ENCODE results near the gene NRP1. TPM values are rescaled to one million over a fixed set of nuclear protein-coding genes. Genes with fewer than 3 reads are reported as not detected.

The NRP1 gene
- total and polyA plus RNA-seq, 2 of the 8 experiments (the other 6 are each of a cell fraction or from before 2014, with no cell fraction given): 1.2 to 2.1 TPM

DNA sequence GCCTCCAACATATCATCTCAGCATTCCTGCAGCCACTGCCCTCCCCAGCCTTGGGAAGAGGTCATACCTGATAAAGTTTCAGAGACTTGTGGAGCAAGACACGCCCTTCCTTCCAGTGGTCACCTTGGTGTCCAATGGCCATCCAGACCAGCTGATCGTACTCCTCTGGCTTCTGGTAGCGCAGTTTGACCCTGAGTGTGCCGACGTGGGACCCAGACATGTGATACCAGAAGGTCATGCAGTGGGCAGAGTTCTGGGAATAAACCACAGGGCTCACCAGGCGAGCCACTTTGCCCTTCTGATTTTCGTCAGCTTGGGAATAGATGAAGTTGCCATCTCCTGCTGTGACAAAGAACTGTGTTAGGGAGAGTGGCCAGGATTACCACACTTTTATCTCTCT lies 148.3 kb downstream of the NRP1 start:
- H3K23me2 ChIP-seq (ENCODE audit: low read depth, low read length): no peaks in the 10 kb centered on the region; the same call in 1 of the 2 replicates
- H3K4me3 ChIP-seq (ENCODE audit: extremely low read depth in 1 of 4, insufficient read depth in 2 of 4, low read depth in 3 of 4, low read length in 4 of 4): no peak overlapping the region
- no peak overlapping the region for H2AK5ac ChIP-seq (ENCODE audit: low read depth, low read length)
- H3K27ac ChIP-seq (ENCODE audit: low read depth, low read length): no peak overlapping the region
- H3K27me3 ChIP-seq (replicated peaks in 1 of 4; ENCODE audit: control insufficient read depth in 3 of 4, extremely low read depth in 1 of 4, insufficient read depth in 3 of 4, low read length in 3 of 4): no peaks in the 10 kb centered on the region; a peak in 1 of 7 replicates
- H3K14ac ChIP-seq (ENCODE audit: insufficient read length): no peak overlapping the region
- no peak overlapping the region for H3K18ac ChIP-seq (ENCODE audit: extremely low read depth, low read length)
- H2BK15ac ChIP-seq (ENCODE audit: low read length): no peak overlapping the region
- peaks cover 1 to 6% (median 4%) of the 10 kb centered on the region in 4 experiments; a peak in 6 of 7 replicates for H3K4me1 ChIP-seq (replicated peaks in 1 of 4; ENCODE audit: control insufficient read depth in 3 of 4, insufficient read depth in 4 of 4, low read length in 3 of 4)
- no peaks in the 10 kb centered on the region for H3K9me3 ChIP-seq (ENCODE audit: insufficient read depth in 2 of 2, low read depth in 1 of 2, low read length in 1 of 2)
- H3K4me2 ChIP-seq (ENCODE audit: insufficient read depth in 1 of 2, low read depth in 2 of 2, low read length in 2 of 2): no peak overlapping the region
- ChIA-PET CTCF (ENCODE audit: partially characterized antibody) (interaction anchor here (0.6 to 1.8 kb wide), 2 partner anchors 70 to 130 kb away, joined by 3 to 4 read pairs; no protein-coding TSS in a partner anchor), POLR2A (ENCODE audit: partially characterized antibody) (no interaction called here)
- H2BK12ac ChIP-seq (ENCODE audit: low read depth, low read length): peak overlapping the region; percentile 65; the same call in 1 of the 2 replicates
- no peaks in the 10 kb centered on the region for H3K79me2 ChIP-seq (ENCODE audit: control insufficient read depth in 1 of 2, insufficient read depth in 2 of 2, low read length in 2 of 2)
- H3K79me1 ChIP-seq (ENCODE audit: low read depth, low read length): no peaks in the 10 kb centered on the region
- no peak overlapping the region for H4K5ac ChIP-seq (ENCODE audit: insufficient read length, low read depth, low read length)
- H3K36me3 ChIP-seq (ENCODE audit: control insufficient read depth in 2 of 4, insufficient read depth in 4 of 4, low read length in 3 of 4): no peaks in the 10 kb centered on the region; a peak in 1 of 8 replicates
- H4K20me1 ChIP-seq (replicated peaks in 1 of 2; ENCODE audit: control insufficient read depth in 1 of 2, insufficient read depth in 2 of 2, low read length in 2 of 2): no peaks in the 10 kb centered on the region
- no peak overlapping the region for H3K56ac ChIP-seq (replicated peaks; ENCODE audit: insufficient read length, low read depth, low read length)
- peak overlapping the region; percentile 32 for H4K91ac ChIP-seq (replicated peaks; ENCODE audit: insufficient read length, low read length)
- H3K9ac ChIP-seq (replicated peaks in 1 of 4; ENCODE audit: extremely low read depth in 1 of 4, low read depth in 3 of 4, low read length in 3 of 4): no peak overlapping the region
- no peak overlapping the region for H2BK5ac ChIP-seq (ENCODE audit: low read depth, low read length)
- no peak overlapping the region for H3K4ac ChIP-seq (replicated peaks; ENCODE audit: insufficient read length, low read depth, low read length)
- DNase-seq (ENCODE audit: low read depth in 1 of 2, low spot score in 2 of 2) (no peak), FAIRE-seq (no peak)
- no peak overlapping the region for H2BK20ac ChIP-seq (ENCODE audit: low read length)
- 88% methylated on average over 7 of the region's 7 CpGs; no CpG with 5 or more reads in 1 of the 2 experiments for WGBS, 2 experiments (ENCODE audit: extremely low coverage in 1 of 2, insufficient coverage in 1 of 2, insufficient read length in 1 of 2, insufficient replicate concordance in 2 of 2, low coverage in 1 of 2, low lambda C conversion rate in 2 of 2, missing lambda C conversion rate in 1 of 2)
- H3K23ac ChIP-seq (ENCODE audit: insufficient read length): no peak overlapping the region
- H2BK120ac ChIP-seq (replicated peaks; ENCODE audit: low read depth, low read length): peak overlapping the region; percentile 38
- H2AFZ ChIP-seq (ENCODE audit: low read length): no peak overlapping the region
- no peak overlapping the region for H4K8ac ChIP-seq (ENCODE audit: extremely low read depth, insufficient read depth, low read length)
- TF ChIP-seq, protein P1, sequence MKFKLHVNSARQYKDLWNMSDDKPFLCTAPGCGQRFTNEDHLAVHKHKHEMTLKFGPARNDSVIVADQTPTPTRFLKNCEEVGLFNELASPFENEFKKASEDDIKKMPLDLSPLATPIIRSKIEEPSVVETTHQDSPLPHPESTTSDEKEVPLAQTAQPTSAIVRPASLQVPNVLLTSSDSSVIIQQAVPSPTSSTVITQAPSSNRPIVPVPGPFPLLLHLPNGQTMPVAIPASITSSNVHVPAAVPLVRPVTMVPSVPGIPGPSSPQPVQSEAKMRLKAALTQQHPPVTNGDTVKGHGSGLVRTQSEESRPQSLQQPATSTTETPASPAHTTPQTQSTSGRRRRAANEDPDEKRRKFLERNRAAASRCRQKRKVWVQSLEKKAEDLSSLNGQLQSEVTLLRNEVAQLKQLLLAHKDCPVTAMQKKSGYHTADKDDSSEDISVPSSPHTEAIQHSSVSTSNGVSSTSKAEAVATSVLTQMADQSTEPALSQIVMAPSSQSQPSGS (IDR thresholded peaks at IDR 0.05; ENCODE audit: low read length): no peak
- no peak for TF ChIP-seq SIX5 (IDR thresholded peaks at IDR 0.05; ENCODE audit: low read depth, low read length)
- no peak for TF ChIP-seq RFX5 (IDR thresholded peaks at IDR 0.05; ENCODE audit: borderline replicate concordance, low read depth, low read length)
- no peak for TF ChIP-seq CHD1 (IDR thresholded peaks at IDR 0.05; ENCODE audit: low read depth, low read length)
- no peak for TF ChIP-seq SAP30 (IDR thresholded peaks at IDR 0.05; ENCODE audit: insufficient read depth, insufficient replicate concordance, low read length)
- TF ChIP-seq, protein P2, sequence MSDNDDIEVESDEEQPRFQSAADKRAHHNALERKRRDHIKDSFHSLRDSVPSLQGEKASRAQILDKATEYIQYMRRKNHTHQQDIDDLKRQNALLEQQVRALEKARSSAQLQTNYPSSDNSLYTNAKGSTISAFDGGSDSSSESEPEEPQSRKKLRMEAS (IDR thresholded peaks at IDR 0.05): no peak
- TF ChIP-seq KDM4A (IDR thresholded peaks at IDR 0.05; ENCODE audit: low read depth, low read length, severe bottlenecking): no peak
- no peak for TF ChIP-seq PHF8 (conservative IDR thresholded peaks at IDR 0.05; ENCODE audit: low read depth, low read length)
- no peak for TF ChIP-seq CBX5 (IDR thresholded peaks at IDR 0.05; ENCODE audit: low read depth, low read length)
- TF ChIP-seq GABPA (IDR thresholded peaks at IDR 0.05; ENCODE audit: borderline replicate concordance, insufficient read depth, low read length): no peak
- no peak for TF ChIP-seq CHD2 (IDR thresholded peaks at IDR 0.05; ENCODE audit: low read length)
- TF ChIP-seq FOSL1 (IDR thresholded peaks at IDR 0.05; ENCODE audit: insufficient read depth, low read depth, low read length): no peak
